Measurements from ENCODE around the gene KIAA1614.

GRCh38 chr1:180975551-180975950, 62.9 kb downstream of the KIAA1614 start:
- TF ChIP-seq CTCF (conservative IDR thresholded peaks at IDR 0.05; ENCODE audit: low read length) (no peak), EZH2phosphoT487 (IDR thresholded peaks at IDR 0.05; ENCODE audit: borderline replicate concordance, low read depth, low read length) (no peak)
